HEK293 (cell line): ENCODE results near the gene EIPR1.

Experiments used
- CTCF ChIA-PET: fragments of 350-600 bp; formaldehyde crosslinking; extraction: SDS; loops from one replicate; lab custom pipeline; 2021; ENCODE audit warnings: antibody characterized with exemption; lab: Yijun Ruan, JAX
- POLR2A ChIA-PET: fragments of 300-600 bp; formaldehyde crosslinking; extraction: SDS; loops from one replicate; lab custom pipeline; 2020; ENCODE audit warnings: antibody characterized with exemption, inconsistent platforms; lab: Yijun Ruan, JAX
- H3K27ac ChIP-seq: fragments of 200-500 bp; sonication (Bioruptor generic); 2 replicates; pipeline ENCODE4 v1.5.1; 2014; ENCODE audit warnings: low read depth, low read length, control low read depth, inconsistent platforms; ENCODE audit errors: extremely low read depth
- H3K36me3 ChIP-seq, 2 experiments: fragments of 200-500 bp in 1 of 2; sonication (Bioruptor generic) in 1 of 2; 1 replicate in 1 of 2; 2 replicates in 1 of 2; pipeline ENCODE4 v1.5.1; 2014 to 2017; ENCODE audit warnings: inconsistent platforms in 2 of 2, low read length in 2 of 2; ENCODE audit not compliant: control insufficient read depth in 2 of 2, insufficient read depth in 1 of 2
- H3K4me1 ChIP-seq: fragments of 200-500 bp; sonication (Bioruptor generic); 2 replicates; pipeline ENCODE4 v1.5.1; 2014; ENCODE audit warnings: mild to moderate bottlenecking, low read length, inconsistent platforms; ENCODE audit not compliant: control insufficient read depth, insufficient read depth
- H3K4me3 ChIP-seq: 2 replicates; pipeline ENCODE4 v1.5.1; 2011; ENCODE audit warnings: low read depth, mild to moderate bottlenecking, control low read depth, low read length, moderate library complexity
- H3K9me3 ChIP-seq: fragments of 200-500 bp; sonication (Bioruptor generic); 2 replicates; pipeline ENCODE4 v1.5.1; 2014; ENCODE audit warnings: low read depth, low read length, inconsistent platforms; ENCODE audit not compliant: control insufficient read depth, insufficient read depth
- GLIS1 ChIP-seq: fragments of 450-650 bp; formaldehyde crosslinking; IDR thresholded peaks from 2 replicates; pipeline ENCODE4 v1.5.1; 2016; ENCODE audit warnings: missing biosample characterization, missing genetic modification characterization
- HOXA7 ChIP-seq: sonication (generic); formaldehyde crosslinking; IDR thresholded peaks from 2 replicates; pipeline ENCODE4 v1.8.1; 2022; ENCODE audit warnings: missing genetic modification reagents, borderline replicate concordance
- ZBTB7A ChIP-seq: fragments of 450-650 bp; formaldehyde crosslinking; IDR thresholded peaks from 2 replicates; pipeline ENCODE4 v1.5.1; 2016; ENCODE audit warnings: low read depth, missing biosample characterization, missing genetic modification characterization
- ZNF221 ChIP-seq: fragments of 450-650 bp; formaldehyde crosslinking; IDR thresholded peaks from 2 replicates; pipeline ENCODE4 v1.5.1; 2017; ENCODE audit warnings: missing biosample characterization, missing genetic modification characterization, borderline replicate concordance
- ZNF394 ChIP-seq: fragments of 450-650 bp; formaldehyde crosslinking; IDR thresholded peaks from 2 replicates; pipeline ENCODE4 v1.5.1; 2016; ENCODE audit warnings: missing biosample characterization, missing genetic modification characterization, mild to moderate bottlenecking, moderate library complexity, borderline replicate concordance
- ZNF416 ChIP-seq: fragments of 450-650 bp; formaldehyde crosslinking; IDR thresholded peaks from 2 replicates; pipeline ENCODE4 v1.5.1; 2016; ENCODE audit warnings: missing biosample characterization, missing genetic modification characterization
- ZNF544 ChIP-seq: fragments of 450-650 bp; formaldehyde crosslinking; IDR thresholded peaks from 2 replicates; pipeline ENCODE4 v1.5.0; 2017; ENCODE audit warnings: missing biosample characterization, missing genetic modification characterization
- ZNF701 ChIP-seq: fragments of 450-650 bp; formaldehyde crosslinking; IDR thresholded peaks from 2 replicates; pipeline ENCODE4 v1.5.1; 2016; ENCODE audit warnings: missing biosample characterization, missing genetic modification characterization
- ZNF747 ChIP-seq: fragments of 450-650 bp; formaldehyde crosslinking; IDR thresholded peaks from 2 replicates; pipeline ENCODE4 v1.5.1; 2016; ENCODE audit warnings: missing biosample characterization, missing genetic modification characterization
- TF ChIP-seq, protein P1 (sequence below): fragments of 450-650 bp; formaldehyde crosslinking; IDR thresholded peaks from 2 replicates; pipeline ENCODE4 v1.5.0; 2017; ENCODE audit warnings: missing biosample characterization, missing genetic modification characterization, borderline replicate concordance
- TF ChIP-seq, protein P2 (sequence below): fragments of 450-650 bp; formaldehyde crosslinking; conservative IDR thresholded peaks from 2 replicates; pipeline ENCODE4 v1.5.1; 2016; ENCODE audit warnings: low read depth, missing biosample characterization, missing genetic modification characterization
- TF ChIP-seq, protein P3 (sequence below): fragments of 450-650 bp; formaldehyde crosslinking; IDR thresholded peaks from 2 replicates; pipeline ENCODE4 v1.5.1; 2016; ENCODE audit warnings: missing biosample characterization, missing genetic modification characterization
- TF ChIP-seq, protein P4 (sequence below): fragments of 450-650 bp; IDR thresholded peaks from 2 replicates; pipeline ENCODE4 v1.5.1; 2018; ENCODE audit warnings: missing biosample characterization, missing genetic modification characterization
- TF ChIP-seq, protein P5 (sequence below): fragments of 450-650 bp; formaldehyde crosslinking; IDR thresholded peaks from 2 replicates; pipeline ENCODE4 v1.5.1; 2017; ENCODE audit warnings: missing biosample characterization, missing genetic modification characterization

The EIPR1 gene

DNA sequence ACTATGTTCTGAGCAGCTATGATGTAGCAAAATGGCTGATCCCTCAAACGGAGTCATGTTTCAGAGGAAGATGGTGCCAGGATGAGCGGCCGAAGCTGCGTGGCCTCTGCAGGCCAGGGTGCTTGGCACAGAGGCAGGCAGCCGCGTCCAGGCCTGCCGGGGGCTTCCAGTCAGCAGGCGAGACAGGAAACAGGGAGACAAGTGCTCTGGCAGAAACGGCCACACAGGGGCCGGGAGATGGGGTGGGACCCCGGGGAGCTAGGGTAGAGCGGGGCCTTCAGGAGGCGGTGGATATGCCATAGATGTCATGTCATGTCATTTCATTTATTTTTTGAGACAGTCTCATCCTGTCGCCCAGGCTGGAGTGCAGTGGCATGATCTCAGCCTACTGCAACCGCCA, 50.7 kb downstream of the EIPR1 start:
- Histone ChIP-seq H3K4me1 (no peaks in the 10 kb centered on the region), H3K36me3 (peaks cover 0 to 26% of the 10 kb centered on the region in 2 experiments; a peak in 1 of 3 replicates), H3K27ac (no peak overlapping the region), H3K4me3 (no peak overlapping the region), H3K9me3 (no peaks in the 10 kb centered on the region)
- POLR2A ChIA-PET: interaction anchor here (0.9 kb wide), 1 partner anchor 51 kb away, joined by 3 read pairs; the partner anchor contains the start of gene EIPR1
- TF ChIP-seq ZNF701 (tag by site-specific recombination): no peak
- TF ChIP-seq, protein P1, sequence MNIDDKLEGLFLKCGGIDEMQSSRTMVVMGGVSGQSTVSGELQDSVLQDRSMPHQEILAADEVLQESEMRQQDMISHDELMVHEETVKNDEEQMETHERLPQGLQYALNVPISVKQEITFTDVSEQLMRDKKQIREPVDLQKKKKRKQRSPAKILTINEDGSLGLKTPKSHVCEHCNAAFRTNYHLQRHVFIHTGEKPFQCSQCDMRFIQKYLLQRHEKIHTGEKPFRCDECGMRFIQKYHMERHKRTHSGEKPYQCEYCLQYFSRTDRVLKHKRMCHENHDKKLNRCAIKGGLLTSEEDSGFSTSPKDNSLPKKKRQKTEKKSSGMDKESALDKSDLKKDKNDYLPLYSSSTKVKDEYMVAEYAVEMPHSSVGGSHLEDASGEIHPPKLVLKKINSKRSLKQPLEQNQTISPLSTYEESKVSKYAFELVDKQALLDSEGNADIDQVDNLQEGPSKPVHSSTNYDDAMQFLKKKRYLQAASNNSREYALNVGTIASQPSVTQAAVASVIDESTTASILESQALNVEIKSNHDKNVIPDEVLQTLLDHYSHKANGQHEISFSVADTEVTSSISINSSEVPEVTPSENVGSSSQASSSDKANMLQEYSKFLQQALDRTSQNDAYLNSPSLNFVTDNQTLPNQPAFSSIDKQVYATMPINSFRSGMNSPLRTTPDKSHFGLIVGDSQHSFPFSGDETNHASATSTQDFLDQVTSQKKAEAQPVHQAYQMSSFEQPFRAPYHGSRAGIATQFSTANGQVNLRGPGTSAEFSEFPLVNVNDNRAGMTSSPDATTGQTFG (tag by site-specific recombination): no peak
- no peak for TF ChIP-seq ZNF747
- no peak for TF ChIP-seq ZBTB7A (tag by site-specific recombination)
- TF ChIP-seq ZNF544 (tag by site-specific recombination): no peak
- TF ChIP-seq, protein P2, sequence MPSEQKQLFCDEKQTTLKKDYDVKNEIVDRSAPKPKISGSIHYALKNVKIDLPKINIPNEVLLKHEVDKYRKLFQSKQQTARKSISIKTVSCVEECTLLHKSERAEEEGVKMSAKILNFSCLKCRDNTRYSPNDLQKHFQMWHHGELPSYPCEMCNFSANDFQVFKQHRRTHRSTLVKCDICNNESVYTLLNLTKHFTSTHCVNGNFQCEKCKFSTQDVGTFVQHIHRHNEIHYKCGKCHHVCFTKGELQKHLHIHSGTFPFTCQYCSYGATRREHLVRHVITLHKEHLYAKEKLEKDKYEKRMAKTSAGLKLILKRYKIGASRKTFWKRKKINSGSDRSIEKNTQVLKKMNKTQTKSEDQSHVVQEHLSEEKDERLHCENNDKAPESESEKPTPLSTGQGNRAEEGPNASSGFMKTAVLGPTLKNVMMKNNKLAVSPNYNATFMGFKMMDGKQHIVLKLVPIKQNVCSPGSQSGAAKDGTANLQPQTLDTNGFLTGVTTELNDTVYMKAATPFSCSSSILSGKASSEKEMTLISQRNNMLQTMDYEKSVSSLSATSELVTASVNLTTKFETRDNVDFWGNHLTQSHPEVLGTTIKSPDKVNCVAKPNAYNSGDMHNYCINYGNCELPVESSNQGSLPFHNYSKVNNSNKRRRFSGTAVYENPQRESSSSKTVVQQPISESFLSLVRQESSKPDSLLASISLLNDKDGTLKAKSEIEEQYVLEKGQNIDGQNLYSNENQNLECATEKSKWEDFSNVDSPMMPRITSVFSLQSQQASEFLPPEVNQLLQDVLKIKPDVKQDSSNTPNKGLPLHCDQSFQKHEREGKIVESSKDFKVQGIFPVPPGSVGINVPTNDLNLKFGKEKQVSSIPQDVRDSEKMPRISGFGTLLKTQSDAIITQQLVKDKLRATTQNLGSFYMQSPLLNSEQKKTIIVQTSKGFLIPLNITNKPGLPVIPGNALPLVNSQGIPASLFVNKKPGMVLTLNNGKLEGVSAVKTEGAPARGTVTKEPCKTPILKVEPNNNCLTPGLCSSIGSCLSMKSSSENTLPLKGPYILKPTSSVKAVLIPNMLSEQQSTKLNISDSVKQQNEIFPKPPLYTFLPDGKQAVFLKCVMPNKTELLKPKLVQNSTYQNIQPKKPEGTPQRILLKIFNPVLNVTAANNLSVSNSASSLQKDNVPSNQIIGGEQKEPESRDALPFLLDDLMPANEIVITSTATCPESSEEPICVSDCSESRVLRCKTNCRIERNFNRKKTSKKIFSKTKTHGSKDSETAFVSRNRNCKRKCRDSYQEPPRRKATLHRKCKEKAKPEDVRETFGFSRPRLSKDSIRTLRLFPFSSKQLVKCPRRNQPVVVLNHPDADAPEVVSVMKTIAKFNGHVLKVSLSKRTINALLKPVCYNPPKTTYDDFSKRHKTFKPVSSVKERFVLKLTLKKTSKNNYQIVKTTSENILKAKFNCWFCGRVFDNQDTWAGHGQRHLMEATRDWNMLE (tag by site-specific recombination): no peak
- TF ChIP-seq HOXA7: no peak
- TF ChIP-seq, protein P3, sequence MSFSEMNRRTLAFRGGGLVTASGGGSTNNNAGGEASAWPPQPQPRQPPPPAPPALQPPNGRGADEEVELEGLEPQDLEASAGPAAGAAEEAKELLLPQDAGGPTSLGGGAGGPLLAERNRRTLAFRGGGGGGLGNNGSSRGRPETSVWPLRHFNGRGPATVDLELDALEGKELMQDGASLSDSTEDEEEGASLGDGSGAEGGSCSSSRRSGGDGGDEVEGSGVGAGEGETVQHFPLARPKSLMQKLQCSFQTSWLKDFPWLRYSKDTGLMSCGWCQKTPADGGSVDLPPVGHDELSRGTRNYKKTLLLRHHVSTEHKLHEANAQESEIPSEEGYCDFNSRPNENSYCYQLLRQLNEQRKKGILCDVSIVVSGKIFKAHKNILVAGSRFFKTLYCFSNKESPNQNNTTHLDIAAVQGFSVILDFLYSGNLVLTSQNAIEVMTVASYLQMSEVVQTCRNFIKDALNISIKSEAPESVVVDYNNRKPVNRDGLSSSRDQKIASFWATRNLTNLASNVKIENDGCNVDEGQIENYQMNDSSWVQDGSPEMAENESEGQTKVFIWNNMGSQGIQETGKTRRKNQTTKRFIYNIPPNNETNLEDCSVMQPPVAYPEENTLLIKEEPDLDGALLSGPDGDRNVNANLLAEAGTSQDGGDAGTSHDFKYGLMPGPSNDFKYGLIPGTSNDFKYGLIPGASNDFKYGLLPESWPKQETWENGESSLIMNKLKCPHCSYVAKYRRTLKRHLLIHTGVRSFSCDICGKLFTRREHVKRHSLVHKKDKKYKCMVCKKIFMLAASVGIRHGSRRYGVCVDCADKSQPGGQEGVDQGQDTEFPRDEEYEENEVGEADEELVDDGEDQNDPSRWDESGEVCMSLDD (tag by site-specific recombination): no peak
- no peak for TF ChIP-seq ZNF416 (tag by site-specific recombination)
- no peak for TF ChIP-seq GLIS1 (tag by site-specific recombination)
- no peak for TF ChIP-seq ZNF221 (tag by site-specific recombination)
- TF ChIP-seq ZNF394 (tag by site-specific recombination): no peak
- TF ChIP-seq, protein P4, sequence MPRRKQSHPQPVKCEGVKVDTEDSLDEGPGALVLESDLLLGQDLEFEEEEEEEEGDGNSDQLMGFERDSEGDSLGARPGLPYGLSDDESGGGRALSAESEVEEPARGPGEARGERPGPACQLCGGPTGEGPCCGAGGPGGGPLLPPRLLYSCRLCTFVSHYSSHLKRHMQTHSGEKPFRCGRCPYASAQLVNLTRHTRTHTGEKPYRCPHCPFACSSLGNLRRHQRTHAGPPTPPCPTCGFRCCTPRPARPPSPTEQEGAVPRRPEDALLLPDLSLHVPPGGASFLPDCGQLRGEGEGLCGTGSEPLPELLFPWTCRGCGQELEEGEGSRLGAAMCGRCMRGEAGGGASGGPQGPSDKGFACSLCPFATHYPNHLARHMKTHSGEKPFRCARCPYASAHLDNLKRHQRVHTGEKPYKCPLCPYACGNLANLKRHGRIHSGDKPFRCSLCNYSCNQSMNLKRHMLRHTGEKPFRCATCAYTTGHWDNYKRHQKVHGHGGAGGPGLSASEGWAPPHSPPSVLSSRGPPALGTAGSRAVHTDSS (tag by site-specific recombination): no peak
- TF ChIP-seq, protein P5, sequence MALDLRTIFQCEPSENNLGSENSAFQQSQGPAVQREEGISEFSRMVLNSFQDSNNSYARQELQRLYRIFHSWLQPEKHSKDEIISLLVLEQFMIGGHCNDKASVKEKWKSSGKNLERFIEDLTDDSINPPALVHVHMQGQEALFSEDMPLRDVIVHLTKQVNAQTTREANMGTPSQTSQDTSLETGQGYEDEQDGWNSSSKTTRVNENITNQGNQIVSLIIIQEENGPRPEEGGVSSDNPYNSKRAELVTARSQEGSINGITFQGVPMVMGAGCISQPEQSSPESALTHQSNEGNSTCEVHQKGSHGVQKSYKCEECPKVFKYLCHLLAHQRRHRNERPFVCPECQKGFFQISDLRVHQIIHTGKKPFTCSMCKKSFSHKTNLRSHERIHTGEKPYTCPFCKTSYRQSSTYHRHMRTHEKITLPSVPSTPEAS (tag by site-specific recombination): no peak
- CTCF ChIA-PET: no interaction called here
